Cardiac muscle cell (in vitro differentiated cells and primary cell): ENCODE data around the gene NUP37. TPM values are rescaled to one million over a fixed set of nuclear protein-coding genes. Genes with fewer than 3 reads are reported as not detected.
A peak's percentile ranks its signal among the peaks of the same experiment; 100 is the strongest.
"Not testable (repeated sequence)": the region's sequence is repeated elsewhere in the genome, so short reads cannot be mapped to it uniquely, and the experiment has no call there.

Experiments
- DNase-seq, 2 donors: peaks; one replicate each; pipeline versions ENCODE4 v3.0.0 to v3.0.0-alpha.2; 2010 to 2017; ENCODE audit warnings: low read depth in 1 of 2, low spot score in 1 of 2
- H3K27ac ChIP-seq: fragments of 200-600 bp; sonication (generic); 2 replicates; pipeline ENCODE4 v1.5.1; 2016
- H3K27me3 ChIP-seq: fragments of 200-600 bp; sonication (generic); 2 replicates; pipeline ENCODE4 v1.6.0; 2016; ENCODE audit warnings: control low read depth
- H3K36me3 ChIP-seq: fragments of 200-600 bp; sonication (generic); 2 replicates; pipeline ENCODE4 v1.5.1; 2016; ENCODE audit warnings: control low read depth
- H3K4me1 ChIP-seq: fragments of 200-600 bp; sonication (generic); 2 replicates; pipeline ENCODE4 v1.8.1; 2017; ENCODE audit warnings: low read depth, mild to moderate bottlenecking, mixed run types
- H3K4me3 ChIP-seq: fragments of 200-600 bp; sonication (generic); 2 replicates; pipeline ENCODE4 v1.5.1; 2016; ENCODE audit warnings: mild to moderate bottlenecking
- H3K9me3 ChIP-seq: fragments of 200-600 bp; sonication (generic); 2 replicates; pipeline ENCODE4 v1.5.1; 2017; ENCODE audit warnings: low read depth, mild to moderate bottlenecking, control low read depth
- CTCF ChIP-seq: IDR thresholded peaks from 2 replicates; pipeline ENCODE4 v1.5.1; 2012; ENCODE audit warnings: low read depth, mild to moderate bottlenecking, low read length
- polyA plus RNA-seq: library from polyadenylated mRNA; unstranded; fragments of >200 nt; fragmentation: Nextera tagmentation; extraction: Ambion mirVana; gene quantifications from 2 replicates; pipeline ENCODE4 v1.2.1, GENCODE V29; 2016
- total RNA-seq: library from RNA; depleted of rRNA; stranded (reverse); fragments of >200 nt; gene quantifications from 2 replicates; pipeline ENCODE4 v1.2.3, GENCODE V29; 2016

NUP37 gene
- total RNA-seq (46.4 and 49.0 TPM in 2 replicates), polyA plus RNA-seq (45.5 and 58.8 TPM in 2 replicates)

GRCh38 chr12:102119674-102120563 lies at the start of gene NUP37, which contains the start of gene PARPBP:
NUP37 (minus strand) TSS chr12:102120114; CDS start chr12:102118518, 1,596 bp downstream.
PARPBP (plus strand) TSS chr12:102120183; CDS start chr12:102123889, 3,706 bp downstream.
- peak; percentile 90 to 94 for DNase-seq
- peak within 1 kb of the TSS; percentile 73 for H3K4me3 ChIP-seq
- no peaks in the 10 kb centered on the region for H3K9me3 ChIP-seq
- H3K27me3 ChIP-seq = no peaks in the 10 kb centered on the region
- peak within 1 kb of the TSS; percentile 95 for H3K27ac ChIP-seq
- peaks cover 15% of the 10 kb centered on the region for H3K36me3 ChIP-seq
- no peak for TF ChIP-seq CTCF
- peaks cover 5% of the 10 kb centered on the region for H3K4me1 ChIP-seq

DNA sequence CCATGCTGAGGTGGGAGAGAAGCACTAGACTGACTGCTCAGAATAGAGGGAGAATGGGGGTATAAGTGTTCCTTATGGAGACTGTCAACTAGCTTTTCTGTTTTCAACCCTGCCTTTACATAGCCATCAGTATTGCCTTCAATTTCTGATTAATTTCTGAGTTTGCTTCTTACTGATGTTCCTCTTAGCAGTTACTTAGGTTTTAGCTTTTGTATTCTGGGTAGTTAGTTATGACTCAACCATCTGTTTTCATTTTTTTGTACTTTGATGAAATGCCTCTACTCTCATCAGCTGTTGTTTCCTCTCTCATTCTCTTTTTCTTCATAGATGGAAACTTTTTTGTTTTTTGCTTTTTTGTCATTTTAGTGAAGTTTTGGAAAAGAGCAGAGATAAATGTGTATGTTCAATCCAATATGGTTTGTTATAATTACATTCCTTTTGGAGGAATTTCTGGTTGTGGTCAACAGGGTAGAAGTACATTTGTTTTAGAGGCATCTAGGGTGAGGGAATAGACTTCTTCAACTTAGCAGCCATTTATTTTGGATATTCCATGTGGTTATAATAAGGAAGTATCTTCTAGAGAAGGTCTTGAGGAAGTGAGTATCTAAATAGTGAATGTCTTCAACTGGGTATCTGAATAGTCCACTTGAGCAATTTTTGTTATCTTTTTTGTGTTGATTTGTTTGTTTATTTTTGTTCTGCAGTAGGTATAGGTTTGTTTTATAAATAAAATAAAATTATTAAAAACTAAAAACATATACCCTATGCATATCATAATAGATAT lies 48.1 kb upstream of the NUP37 start:
- Histone ChIP-seq H3K9me3 (no peaks in the 10 kb centered on the region), H3K36me3 (no peaks in the 10 kb centered on the region), H3K4me3 (no peak overlapping the region), H3K27me3 (no peaks in the 10 kb centered on the region), H3K27ac (no peak overlapping the region), H3K4me1 (no peaks in the 10 kb centered on the region)
- no peak for TF ChIP-seq CTCF
- no peak for DNase-seq

- no peak overlapping the region for H3K27ac ChIP-seq
- no peaks in the 10 kb centered on the region for H3K4me1 ChIP-seq
- H3K4me3 ChIP-seq = no peak overlapping the region
- no peaks in the 10 kb centered on the region for H3K9me3 ChIP-seq
- TF ChIP-seq CTCF = no peak
- H3K36me3 ChIP-seq = no peaks in the 10 kb centered on the region
- no peaks in the 10 kb centered on the region for H3K27me3 ChIP-seq
- DNase-seq = no peak
These were observed 43.5 kb upstream of the NUP37 start for GRCh38 chr12:102163383-102163782.

GRCh38 chr12:102155206-102155605 lies 35.3 kb upstream of the NUP37 start:
- not testable (repeated sequence) for H3K27me3 ChIP-seq, H3K36me3 ChIP-seq, DNase-seq, H3K9me3 ChIP-seq, H3K27ac ChIP-seq, H3K4me1 ChIP-seq, H3K4me3 ChIP-seq

DNA sequence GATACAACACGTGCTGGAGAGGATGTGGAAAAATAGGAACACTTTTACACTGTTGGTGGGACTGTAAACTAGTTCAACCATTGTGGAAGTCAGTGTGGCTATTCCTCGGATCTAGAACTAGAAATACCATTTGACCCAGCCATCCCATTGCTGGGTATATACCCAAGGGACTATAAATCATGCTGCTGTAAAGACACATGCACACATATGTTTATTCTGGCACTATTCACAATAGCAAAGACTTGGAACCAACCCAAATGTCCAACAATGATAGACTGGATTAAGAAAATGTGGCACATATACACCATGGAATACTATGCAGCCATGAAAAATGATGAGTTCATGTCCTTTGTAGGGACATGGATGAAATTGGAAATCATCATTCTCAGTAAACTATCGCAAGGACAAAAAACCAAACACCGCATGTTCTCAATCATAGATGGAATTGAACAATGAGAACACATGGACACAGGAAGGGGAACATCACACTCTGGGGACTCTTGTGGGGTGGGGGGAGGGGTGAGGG lies 27.2 kb upstream of the NUP37 start:
- not testable (repeated sequence) for H3K9me3 ChIP-seq, H3K4me3 ChIP-seq, H3K27ac ChIP-seq, H3K27me3 ChIP-seq, H3K36me3 ChIP-seq, DNase-seq, H3K4me1 ChIP-seq

DNA sequence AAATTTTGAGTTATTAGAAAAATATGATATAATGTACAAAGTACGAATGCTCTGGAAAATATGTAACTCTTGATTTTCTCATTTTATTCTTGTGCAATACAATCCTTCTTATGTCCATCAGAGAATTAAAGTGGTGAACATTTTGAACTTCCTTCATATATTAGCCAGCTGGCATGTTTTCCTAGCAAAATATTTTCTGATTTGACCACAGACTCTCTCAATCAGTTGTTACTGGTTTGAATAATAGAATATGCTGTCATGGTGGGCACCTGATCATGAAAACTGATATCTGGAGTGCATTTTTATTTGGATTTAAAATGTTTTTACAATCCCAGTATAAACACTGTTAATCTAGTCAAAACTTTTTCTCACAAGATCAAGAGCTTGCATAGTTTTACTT lies 24.3 kb upstream of the NUP37 start:
- Histone ChIP-seq H3K4me1 (no peaks in the 10 kb centered on the region), H3K4me3 (no peak overlapping the region), H3K36me3 (no peaks in the 10 kb centered on the region), H3K9me3 (no peaks in the 10 kb centered on the region), H3K27ac (no peak overlapping the region), H3K27me3 (no peaks in the 10 kb centered on the region)
- TF ChIP-seq CTCF = no peak
- DNase-seq = no peak

GRCh38 chr12:102142866-102143373 lies 23.0 kb upstream of the NUP37 start:
- not testable (repeated sequence) for H3K4me1 ChIP-seq, DNase-seq, H3K9me3 ChIP-seq, H3K36me3 ChIP-seq, H3K4me3 ChIP-seq, H3K27me3 ChIP-seq, H3K27ac ChIP-seq

DNA sequence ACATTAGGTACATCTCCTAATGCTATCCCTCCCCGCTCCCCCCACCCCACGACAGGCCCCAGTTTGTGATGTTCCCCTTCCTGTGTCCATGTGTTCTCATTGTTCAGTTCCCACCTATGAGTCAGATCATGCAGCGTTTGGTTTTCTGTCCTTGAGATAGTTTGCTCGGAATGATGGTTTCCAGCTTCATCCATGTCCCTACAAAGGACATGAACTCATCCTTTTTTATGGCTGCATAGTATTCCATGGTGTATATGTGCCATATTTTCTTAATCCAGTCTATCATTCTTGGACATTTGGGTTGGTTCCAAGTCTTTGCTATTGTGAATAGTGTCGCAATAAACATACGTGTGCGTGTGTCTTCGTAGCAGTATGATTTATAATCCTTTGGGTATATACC lies 17.7 kb upstream of the NUP37 start:
- H3K4me1 ChIP-seq, H3K27ac ChIP-seq, DNase-seq, H3K36me3 ChIP-seq, H3K27me3 ChIP-seq, H3K9me3 ChIP-seq, H3K4me3 ChIP-seq: not testable (repeated sequence)

DNA sequence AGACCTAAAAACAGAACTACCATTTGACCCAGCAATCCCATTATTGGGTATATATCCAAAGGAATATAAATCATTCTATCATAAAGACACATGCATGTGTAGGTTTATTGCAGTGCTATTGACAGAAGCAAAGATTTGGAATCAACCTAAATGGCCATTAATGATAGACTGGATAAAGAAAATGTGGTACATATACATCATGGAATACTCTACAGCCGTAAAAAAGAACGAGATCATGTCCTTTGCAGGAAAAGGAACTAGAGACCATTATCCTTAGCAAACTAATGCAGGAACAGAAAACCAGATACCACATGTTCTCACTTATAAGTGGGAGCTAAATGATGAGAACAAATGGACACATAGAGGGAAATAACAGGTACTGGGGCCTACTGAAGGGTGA lies 11.5 kb upstream of the NUP37 start:
- not testable (repeated sequence) for H3K9me3 ChIP-seq, H3K4me3 ChIP-seq, H3K27me3 ChIP-seq, H3K27ac ChIP-seq, H3K4me1 ChIP-seq, DNase-seq, H3K36me3 ChIP-seq
